ENCODE results near the gene RILPL1.

GRCh38 chr12:123489580-123489979 is 43.9 kb downstream of the RILPL1 start:
- no peak for TF ChIP-seq CTCF (IDR thresholded peaks at IDR 0.05)
- no peak for TF ChIP-seq POLR2A (IDR thresholded peaks at IDR 0.05)
